ENCODE data around the gene KRTAP4-2.
A peak's percentile ranks its signal among the peaks of the same experiment; 100 is the strongest.
"Not testable (repeated sequence)": the region's sequence is repeated elsewhere in the genome, so short reads cannot be mapped to it uniquely, and the experiment has no call there.

The KRTAP4-2 gene

DNA sequence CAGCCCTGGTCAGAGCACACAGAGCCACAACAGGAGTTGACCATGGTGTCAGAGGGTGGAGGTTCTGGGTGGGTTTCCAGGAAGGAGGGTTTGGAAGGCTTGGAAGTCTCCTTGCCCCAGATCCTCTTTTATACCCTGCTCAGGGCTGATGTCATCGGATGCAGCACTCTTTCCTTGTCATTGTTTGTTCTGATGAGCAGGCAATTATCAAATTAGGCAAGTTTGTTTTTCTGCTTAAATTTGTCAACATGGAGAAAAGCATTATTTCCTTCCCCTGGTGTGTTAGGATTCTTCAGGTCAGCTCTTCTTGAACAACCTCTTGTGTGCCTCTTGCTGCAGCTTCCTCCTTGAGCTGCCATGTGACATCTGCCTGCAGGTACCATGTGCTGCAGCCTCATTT is 17.4 kb downstream of the KRTAP4-2 start, which contains the start of gene KRTAP4-4:
KRTAP4-4 (minus strand) TSS at position 101 of the 400 bp plus-strand sequence; CDS start at position 44, 57 bp downstream.
- DNase-seq (ENCODE audit: low read depth), result no peak

DNA sequence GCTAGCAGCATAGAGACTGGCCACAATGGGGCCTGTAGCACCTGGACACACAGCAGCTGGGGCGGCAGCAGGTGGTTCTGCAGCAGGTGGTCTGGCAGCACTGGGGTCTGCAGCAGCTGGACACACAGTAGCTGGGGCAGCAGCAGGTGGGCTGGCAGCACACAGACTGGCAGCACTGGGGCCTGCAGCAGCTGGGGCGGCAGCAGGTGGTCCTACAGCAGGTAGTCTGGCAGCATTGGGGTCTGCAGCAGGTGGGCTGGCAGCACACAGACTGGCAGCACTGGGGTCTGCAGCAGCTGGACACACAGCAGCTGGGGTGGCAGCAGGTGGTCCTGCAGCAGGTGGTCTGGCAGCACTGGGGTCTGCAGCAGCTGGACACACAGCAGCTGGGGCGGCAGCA is 17.8 kb downstream of the KRTAP4-2 start:
- DNase-seq (ENCODE audit: low read depth), result not testable (repeated sequence)

DNA sequence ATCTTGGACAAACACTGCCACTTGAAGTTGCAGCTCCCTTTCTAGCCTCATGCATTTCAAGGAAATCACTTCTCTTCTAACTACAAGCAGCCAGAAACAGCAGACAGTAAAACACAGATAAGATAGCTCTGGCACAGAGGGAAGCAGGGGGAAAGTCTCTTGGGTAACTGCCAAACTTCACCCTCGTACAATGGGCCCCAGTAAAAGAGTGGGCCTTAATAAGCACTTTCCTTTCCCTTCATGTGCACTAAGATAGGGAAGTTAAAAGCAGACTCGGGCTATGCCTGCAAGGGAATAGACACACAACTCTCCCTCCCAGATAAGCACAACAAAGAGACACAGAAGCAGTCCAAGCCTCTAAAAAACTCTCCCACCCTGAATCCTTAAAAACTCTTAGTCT is 24.2 kb downstream of the KRTAP4-2 start:
- no peak for DNase-seq (ENCODE audit: low read depth)

DNA sequence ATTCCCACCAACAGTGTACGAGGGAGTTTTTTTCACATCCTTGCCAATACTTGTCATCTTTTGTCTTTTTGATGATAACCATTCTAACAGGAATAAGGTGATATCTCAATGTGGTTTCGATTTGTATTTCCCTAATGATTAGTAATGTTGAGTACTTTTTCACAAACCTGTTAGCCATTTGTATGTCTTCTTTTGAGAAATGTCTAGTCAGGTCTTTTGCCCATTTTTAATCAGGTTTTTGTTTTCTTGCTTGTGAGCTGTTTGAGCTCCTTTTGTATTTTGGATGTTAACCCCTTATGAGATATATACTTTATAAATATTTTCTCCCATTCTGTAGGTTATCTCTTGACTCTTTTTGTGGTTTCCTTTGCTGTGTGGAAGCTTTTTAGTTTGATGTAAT is 26.5 kb downstream of the KRTAP4-2 start:
- no peak for DNase-seq (ENCODE audit: low read depth)

DNA sequence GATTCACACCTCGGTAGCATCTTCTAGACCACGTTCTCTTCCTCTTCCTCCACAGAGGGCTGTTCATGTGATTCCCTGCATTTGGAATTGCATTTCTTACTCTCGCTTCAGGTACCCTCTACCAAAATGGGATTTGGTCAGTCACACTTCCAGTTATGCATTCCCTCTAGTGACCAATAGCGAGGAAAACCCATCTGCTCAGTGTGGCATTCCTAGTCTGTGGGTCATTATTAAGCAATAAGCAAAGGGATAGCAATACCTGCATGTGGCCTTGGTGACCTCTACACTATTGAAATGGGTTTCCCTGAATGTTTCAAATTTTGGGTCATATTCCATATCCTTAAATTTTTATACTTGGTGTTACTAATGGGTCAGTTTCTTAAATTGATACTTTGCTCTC is 28.0 kb downstream of the KRTAP4-2 start:
- no peak for DNase-seq (ENCODE audit: low read depth)

DNA sequence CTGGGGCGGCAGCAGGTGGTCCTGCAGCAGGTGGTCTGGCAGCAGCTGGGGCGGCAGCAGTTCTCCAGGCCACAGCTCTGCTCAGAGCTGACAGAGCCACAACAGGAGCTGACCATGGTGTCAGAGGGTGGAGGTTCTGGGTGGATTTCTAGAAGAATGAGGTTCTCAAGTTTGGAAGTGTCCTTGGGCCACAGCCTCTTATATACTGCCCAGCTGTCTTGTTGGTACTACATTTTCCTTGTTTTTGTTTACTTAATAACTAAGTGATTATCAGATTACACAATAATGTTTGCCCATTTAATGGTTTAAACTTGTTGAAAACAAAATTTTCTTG is 28.4 kb downstream of the KRTAP4-2 start, which contains the start of gene KRTAP4-5:
KRTAP4-5 (minus strand) TSS at position 174 of the 334 bp plus-strand sequence; CDS start at position 116, 58 bp downstream.
- DNase-seq (ENCODE audit: low read depth), result no peak

DNA sequence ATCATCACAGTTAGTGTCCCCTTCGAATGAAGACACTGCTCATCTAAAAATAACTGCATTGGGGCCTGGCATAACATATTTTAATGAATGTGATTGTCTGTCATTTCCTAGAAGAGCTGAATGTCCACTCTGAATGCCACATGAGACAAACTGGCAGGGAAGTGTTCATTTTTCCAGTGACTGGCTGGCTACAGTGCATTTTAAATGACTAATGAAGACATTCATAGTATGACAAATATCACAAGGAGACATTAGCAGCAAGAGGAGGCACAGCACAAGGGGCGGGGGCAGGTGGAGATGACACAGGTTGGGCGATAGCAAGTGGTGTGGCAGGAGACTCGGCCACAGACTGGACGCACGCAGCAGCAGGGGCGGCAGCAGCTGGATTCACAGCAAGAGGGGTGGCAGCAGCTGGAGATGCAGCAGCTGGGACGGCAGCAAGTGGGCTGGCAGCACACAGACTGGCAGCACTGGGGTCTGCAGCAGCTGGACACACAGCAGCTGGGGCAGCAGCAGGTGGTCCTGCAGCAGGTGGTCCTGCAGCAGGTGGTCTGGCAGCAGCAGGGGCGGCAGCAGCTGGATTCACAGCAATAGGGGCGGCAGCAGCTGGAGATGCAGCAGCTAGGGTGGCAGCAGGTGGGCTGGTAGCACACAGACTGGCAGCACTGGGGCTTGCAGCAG is 28.9 kb downstream of the KRTAP4-2 start:
- not testable (repeated sequence) for DNase-seq (ENCODE audit: low read depth)

DNA sequence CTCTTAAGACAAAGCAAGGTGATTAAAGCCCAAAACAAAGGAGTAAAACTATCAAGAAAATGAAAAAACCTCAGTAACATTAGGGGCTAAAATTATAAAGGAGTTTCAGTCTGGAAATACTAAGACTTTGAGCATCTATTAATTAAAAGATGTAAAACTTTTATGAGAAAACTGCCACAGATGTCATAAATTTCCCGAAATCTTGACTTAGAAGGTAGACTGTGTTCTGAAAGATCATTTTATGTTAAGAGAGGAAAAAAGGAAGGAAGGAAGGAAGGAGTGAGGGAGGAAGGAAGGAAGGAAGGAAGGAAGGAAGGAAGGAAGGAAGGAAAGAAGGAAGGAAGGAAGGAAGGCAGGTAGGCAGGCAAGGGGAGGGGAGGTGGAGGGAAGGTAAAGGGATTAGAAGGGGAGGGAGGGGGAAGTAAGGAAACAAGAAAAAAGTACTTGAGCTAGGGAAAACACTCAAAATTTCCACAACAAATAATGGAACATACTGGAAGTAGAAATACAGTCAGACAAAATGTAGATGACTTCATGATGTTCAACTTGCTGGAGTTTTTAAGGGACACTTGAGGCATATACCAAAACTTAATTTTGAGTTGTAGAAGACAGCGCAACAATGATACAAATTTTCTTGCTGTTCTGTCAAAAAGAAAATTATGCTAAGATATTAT is 30.4 kb downstream of the KRTAP4-2 start:
- no peak for DNase-seq (ENCODE audit: low read depth)

DNA sequence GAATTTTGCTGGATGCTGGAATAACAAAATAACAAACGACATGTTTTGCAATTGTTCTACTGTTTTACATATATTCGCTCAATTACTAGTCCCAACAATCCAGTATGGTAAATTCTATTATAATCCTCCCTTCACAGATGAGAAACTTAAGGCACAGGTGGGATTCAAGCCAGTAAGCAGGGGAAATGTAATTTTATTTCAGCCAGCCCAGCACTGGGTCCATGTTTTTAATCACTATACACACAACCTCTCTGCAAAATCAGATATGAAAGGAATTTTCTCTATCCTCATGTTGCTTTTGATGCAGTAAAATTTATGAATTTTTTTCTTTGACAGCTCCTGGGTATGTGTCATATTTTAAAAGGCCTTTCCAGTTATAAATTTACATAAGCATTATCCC is 32.8 kb downstream of the KRTAP4-2 start:
- no peak for DNase-seq (ENCODE audit: low read depth)

DNA sequence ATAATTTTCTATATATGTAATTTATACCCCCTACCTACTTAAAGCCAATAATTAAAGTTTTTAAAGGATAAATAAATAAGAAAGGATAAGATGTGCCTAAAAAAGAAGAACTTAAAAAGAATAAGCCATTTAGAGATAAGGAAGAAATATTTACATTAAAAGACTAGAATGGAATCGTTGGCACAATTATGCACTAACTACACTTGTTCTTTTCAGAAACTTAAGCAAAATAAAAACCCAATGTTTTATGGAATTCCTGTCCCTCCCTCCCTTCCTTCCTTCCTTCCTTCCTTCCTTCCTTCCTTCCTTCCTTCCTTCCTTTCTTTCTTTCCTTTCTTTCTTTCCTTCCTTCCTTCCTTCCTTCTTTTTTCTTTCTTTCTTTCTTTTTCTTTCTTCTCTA is 33.2 kb downstream of the KRTAP4-2 start:
- no peak for DNase-seq (ENCODE audit: low read depth)

DNA sequence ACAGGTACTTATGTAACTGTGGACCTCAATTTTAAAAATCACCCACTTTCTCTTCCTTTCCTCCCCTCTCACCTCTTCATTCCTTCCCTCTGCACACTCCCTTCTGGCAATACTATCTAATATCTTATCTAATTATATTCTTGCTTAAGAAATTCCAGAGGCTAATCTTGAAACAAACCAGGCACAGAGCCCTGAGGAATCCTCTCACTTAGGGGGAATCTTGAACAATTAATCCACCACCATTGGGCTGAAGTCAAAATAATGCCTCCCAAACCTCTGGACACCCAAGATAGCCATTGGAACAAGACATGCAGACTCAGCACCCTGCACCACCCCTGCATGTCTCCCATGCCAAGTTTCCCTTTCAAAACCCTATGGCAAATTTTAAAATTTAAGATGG is 36.7 kb downstream of the KRTAP4-2 start:
- DNase-seq (ENCODE audit: low read depth), result no peak

DNA sequence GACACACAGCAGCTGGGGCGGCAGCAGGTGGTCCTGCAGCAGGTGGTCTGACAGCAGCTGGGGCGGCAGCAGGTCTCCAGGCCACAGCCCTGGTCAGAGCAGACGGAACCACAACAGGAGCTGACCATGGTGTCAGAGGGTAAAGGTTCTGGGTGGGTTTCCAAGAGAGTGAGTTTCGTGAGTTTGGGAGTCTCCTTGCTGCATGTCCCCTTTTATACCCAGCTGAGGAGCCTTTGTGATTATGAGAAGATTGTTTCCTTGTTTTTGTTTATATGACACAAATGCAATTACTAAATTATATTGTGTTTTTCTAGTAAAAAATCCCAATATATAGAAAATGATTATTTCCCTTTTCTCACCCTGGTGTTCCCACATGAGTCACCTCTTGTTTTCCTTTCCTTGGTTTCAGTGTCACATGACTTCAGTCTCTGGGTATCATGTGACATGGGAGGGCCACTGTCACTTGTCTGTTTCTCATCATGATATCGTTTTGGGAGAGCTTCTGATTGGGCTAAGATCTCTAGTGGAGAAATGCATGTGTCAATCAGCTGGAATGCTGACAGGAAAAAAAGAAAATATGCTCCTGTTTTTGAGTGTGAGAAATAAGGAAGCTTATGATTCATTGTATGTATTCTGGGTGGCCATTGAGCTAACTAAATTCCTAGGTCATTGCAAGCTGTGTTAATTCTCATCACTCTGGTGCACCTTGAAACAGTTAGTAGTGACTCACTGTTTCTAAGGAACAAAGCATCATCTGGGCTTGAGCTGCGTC is 37.5 kb downstream of the KRTAP4-2 start, which contains the start of gene KRTAP4-6:
KRTAP4-6 (minus strand) TSS at position 185 of the 772 bp plus-strand sequence; CDS start at position 128, 57 bp downstream.
- peak; percentile 74 for DNase-seq (ENCODE audit: low read depth)

DNA sequence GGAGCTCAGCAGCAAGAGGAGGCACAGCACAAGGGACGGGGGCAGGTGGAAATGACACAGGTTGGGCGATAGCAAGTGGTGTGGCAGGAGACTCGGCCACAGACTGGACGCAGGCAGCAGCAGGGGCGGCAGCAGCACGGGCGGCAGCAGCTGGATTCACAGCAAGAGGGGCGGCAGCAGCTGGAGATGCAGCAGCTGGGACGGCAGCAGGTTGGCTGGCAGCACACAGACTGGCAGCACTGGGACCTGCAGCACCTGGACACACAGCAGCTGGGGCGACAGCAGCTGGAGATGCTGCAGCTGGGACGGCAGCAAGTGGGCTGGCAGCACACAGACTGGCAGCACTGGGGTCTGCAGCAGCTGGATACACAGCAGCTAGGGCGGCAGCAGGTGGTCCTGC is 38.2 kb downstream of the KRTAP4-2 start:
- not testable (repeated sequence) for DNase-seq (ENCODE audit: low read depth)

DNA sequence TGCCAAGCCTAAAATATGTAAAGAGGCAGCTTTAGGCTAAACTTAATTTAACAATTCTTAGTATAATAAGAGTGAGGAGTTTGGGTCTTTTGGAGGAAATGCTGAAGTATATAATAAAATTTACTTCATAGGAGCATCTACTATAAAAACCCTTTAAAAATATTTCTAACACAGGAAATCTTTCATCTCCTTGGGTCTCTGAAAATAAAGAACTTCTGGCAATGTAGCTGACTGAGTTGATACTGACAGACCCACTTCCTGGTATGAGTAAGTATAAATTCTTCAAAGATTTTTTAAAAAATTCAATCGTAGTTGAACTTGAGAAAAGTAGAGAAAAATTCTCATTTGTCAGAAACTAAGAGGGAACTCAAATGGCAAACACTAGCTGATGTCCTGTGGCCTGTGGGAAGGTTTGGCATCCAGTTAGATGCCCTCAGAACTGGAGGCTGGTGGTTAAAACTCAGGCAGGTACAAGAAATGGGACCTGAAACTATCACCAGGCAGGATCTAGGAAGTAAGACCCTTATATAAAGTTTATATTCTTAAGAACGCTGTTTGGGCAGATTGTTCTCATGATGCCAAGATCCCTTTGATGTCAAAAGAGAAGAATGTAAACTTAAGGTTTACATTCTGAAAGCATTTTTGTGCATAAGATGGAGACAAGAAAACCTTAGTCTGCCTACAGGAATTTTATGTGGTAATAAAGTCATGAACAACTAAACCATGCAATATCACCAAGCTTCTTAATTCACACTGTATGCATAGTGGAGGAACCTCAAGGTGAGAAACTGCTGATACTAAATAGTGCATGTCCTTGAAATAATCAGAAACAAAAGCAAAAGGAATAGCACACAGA is 43.9 kb downstream of the KRTAP4-2 start:
- DNase-seq (ENCODE audit: low read depth), result no peak

DNA sequence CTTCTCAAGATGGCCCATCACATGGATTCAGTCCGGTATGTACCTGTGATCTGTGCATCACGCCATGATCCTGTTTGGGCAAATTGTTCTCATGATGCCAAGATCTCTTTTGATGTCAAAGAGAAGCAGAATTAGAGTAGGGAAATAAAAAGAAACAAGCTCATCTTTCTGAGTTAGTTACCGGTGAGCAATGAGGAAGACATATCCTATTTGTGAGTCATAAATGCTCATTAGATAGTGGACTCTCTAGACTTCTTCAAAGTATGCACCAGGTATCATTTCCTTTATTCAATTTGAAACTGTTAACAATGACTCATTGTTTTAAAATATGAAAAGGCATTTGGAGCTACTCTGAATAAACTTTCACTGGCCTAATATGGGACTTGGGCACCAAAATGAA is 46.0 kb downstream of the KRTAP4-2 start:
- DNase-seq (ENCODE audit: low read depth), result no peak

Data from GM04503 (cell line).